T-helper 17 cell (primary cell): Measurements from ENCODE around the gene FRMD4A. TPM values are rescaled to one million over a fixed set of nuclear protein-coding genes. Genes with fewer than 3 reads are reported as not detected.

ENCODE experiments used
- ATAC-seq: fragments of 150-1000 bp; cut with Tn5 transposase; 2 replicates; pipeline ENCODE4 v1.10.0; 2021; ENCODE audit warnings: mild to moderate bottlenecking, moderate library complexity
- DNase-seq, 3 donors: peaks; one replicate each; pipeline versions ENCODE4 v3.0.0 to v3.0.0-alpha.2; 2020 to 2021
- H3K9me3 ChIP-seq: one replicate; pipeline ENCODE4 v1.7.0; 2013; ENCODE audit warnings: low read length, mild to moderate bottlenecking; ENCODE audit not compliant: control insufficient read depth, poor library complexity, severe bottlenecking
- H3K27ac Mint-ChIP-seq: one replicate; pipeline ENCODE4 v1.8.0; 2022; ENCODE audit warnings: mild to moderate bottlenecking, moderate library complexity, mixed read lengths
- H3K27me3 Mint-ChIP-seq: one replicate; pipeline ENCODE4 v1.8.0; 2022; ENCODE audit warnings: mixed read lengths
- H3K36me3 Mint-ChIP-seq: one replicate; pipeline ENCODE4 v1.8.0; 2022; ENCODE audit warnings: low read depth, mixed read lengths
- H3K4me1 Mint-ChIP-seq: one replicate; pipeline ENCODE4 v1.8.0; 2022; ENCODE audit warnings: mild to moderate bottlenecking, mixed read lengths
- H3K4me3 Mint-ChIP-seq: one replicate; pipeline ENCODE4 v1.8.0; 2022; ENCODE audit warnings: mild to moderate bottlenecking, moderate library complexity, mixed read lengths
- total RNA-seq, 4 donors: library from RNA in 2 of 4; stranded (reverse) in 2 of 4; gene quantifications; one replicate each; pipeline ENCODE4 v1.2.3 and lab custom pipeline; 2022 to 2026

Gene FRMD4A
- total RNA-seq, 2 donors from 2014 or later = 1.3 to 2.7 TPM

- no peak for DNase-seq
- Mint-ChIP-seq H3K27ac (no peak overlapping the region), H3K4me1 (peaks cover 8% of the 10 kb centered on the region), H3K4me3 (no peak overlapping the region), H3K36me3 (peaks cover 19% of the 10 kb centered on the region), H3K27me3 (no peaks in the 10 kb centered on the region)
- no peaks in the 10 kb centered on the region for H3K9me3 ChIP-seq
- no peak for ATAC-seq
Measured at GRCh38 chr10:13632884-13633440, 697.8 kb downstream of the FRMD4A start.

DNA sequence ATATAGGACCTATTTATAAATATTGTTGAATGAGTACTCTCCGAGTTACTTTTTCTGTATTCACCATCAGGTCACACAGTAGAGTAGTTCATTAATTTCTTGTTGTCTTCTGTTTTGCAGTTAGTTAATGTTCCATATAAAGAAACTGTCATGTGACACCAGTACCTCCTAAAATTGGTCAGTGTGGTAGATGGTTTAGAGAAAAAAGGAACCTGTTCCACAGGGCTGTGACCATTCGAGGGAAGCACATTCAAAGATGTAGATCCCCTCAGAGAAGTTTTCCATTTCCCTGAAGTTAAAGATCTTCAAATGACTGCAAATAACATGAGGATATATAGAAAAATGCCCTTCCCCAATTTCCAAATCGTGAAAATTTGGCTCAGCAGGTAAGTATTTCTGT is 698.3 kb downstream of the FRMD4A start:
- H3K27me3 Mint-ChIP-seq = no peaks in the 10 kb centered on the region

DNA sequence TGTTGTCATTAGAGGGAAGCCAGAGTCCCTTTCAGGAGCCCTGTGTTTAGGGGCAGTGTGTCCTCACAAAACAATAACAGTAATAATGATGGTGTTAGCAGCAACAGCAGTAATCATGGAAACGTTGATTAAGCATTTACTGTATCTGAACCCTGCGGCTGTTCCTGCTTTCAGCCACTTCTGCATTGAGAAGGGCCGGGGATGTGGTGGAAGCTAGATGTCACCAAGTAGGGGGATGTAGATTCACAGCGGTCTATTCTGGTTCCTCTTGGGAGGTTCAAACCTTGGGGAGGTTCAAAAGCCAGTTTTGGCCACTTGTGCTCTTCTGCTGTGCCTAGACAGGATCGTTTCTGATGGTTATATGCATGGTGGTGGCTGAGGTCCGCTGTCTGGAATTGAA is 699.1 kb downstream of the FRMD4A start:
- ATAC-seq (no peak), DNase-seq (no peak)
- Mint-ChIP-seq H3K4me1 (peaks cover 8% of the 10 kb centered on the region), H3K36me3 (peaks cover 19% of the 10 kb centered on the region), H3K4me3 (no peak overlapping the region), H3K27me3 (no peaks in the 10 kb centered on the region), H3K27ac (no peak overlapping the region)
- no peaks in the 10 kb centered on the region for H3K9me3 ChIP-seq

More for the DNA sequence above, 698.3 kb downstream of the FRMD4A start:
- Mint-ChIP-seq H3K4me1 (peaks cover 8% of the 10 kb centered on the region), H3K36me3 (peaks cover 19% of the 10 kb centered on the region), H3K27ac (no peak overlapping the region), H3K4me3 (no peak overlapping the region)
- DNase-seq (no peak), ATAC-seq (no peak)
- no peaks in the 10 kb centered on the region for H3K9me3 ChIP-seq

GRCh38 chr10:13630231-13630630 is 700.5 kb downstream of the FRMD4A start:
- Mint-ChIP-seq H3K4me3 (no peak overlapping the region), H3K27me3 (no peaks in the 10 kb centered on the region), H3K4me1 (peaks cover 8% of the 10 kb centered on the region), H3K36me3 (peaks cover 17% of the 10 kb centered on the region), H3K27ac (no peak overlapping the region)
- ATAC-seq (no peak), DNase-seq (no peak)
- H3K9me3 ChIP-seq = no peaks in the 10 kb centered on the region

DNA sequence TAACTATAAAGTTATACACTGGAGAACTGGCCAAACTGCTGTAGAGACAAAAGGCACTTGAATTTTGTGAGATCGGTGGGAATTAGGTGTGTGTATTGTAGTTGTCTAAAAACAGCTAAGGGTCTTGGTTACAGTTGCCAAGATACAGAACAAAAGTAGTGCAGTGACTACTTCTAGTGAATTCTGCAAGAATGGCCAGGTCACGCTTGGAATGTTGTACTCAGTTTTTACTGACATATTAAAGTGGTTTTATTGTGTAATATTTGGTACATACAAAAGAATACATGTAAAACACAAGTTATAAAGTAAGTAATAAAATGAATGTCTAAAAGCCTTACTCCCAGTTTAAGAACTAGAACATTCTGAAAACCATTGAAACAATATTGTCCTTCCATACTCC is 701.6 kb downstream of the FRMD4A start:
- no peaks in the 10 kb centered on the region for H3K9me3 ChIP-seq
- Mint-ChIP-seq H3K4me1 (peaks cover 10% of the 10 kb centered on the region), H3K27ac (peak overlapping the region; percentile 51), H3K36me3 (peaks cover 14% of the 10 kb centered on the region), H3K4me3 (no peak overlapping the region), H3K27me3 (no peaks in the 10 kb centered on the region)
- ATAC-seq = no peak
- DNase-seq = no peak

GRCh38 chr10:13628661-13629060 is 702.1 kb downstream of the FRMD4A start:
- ATAC-seq (no peak), DNase-seq (no peak)
- Mint-ChIP-seq H3K27ac (peak overlapping the region; percentile 51), H3K4me1 (peaks cover 10% of the 10 kb centered on the region), H3K4me3 (no peak overlapping the region), H3K36me3 (peaks cover 13% of the 10 kb centered on the region), H3K27me3 (no peaks in the 10 kb centered on the region)
- no peaks in the 10 kb centered on the region for H3K9me3 ChIP-seq

DNA sequence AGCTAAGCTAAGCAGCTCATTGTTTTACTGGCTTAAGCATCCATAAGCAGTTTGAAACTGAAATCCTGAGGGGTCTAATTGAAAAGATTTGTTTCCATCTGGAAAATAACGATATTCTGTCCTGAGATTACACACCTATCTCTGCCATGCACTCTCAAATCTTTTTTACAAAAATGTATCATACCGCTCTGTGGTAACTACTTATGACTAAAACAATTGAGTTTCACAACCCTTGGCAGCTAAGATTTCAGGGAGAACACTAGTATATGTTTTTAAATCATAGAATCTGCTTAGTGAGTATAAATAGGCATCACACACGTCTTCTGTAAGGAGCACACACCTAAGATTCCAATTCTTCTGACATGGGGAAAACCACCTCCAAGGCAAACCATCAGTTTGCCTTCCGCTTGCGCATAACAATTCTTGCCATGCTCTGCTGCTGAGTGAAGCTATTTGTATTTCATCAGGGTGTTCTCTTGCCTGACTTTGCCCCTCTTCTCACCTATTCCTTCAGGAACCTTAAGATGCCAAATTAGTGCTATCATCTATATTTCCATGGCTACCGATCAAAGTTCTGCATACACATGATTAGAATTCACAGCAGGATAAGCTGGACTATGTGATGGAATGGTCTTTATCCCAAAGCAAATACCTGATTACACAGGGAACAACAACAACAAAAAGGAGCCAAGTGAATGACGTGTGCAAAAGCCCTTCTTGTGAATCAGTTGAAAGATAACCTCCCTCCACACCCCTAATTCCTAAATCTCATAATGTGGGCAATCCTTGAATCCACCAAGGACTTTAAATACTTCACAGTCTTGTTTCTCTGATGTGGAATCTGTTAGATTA is 703.0 kb downstream of the FRMD4A start:
- H3K9me3 ChIP-seq = no peaks in the 10 kb centered on the region
- Mint-ChIP-seq H3K36me3 (peaks cover 11% of the 10 kb centered on the region), H3K4me1 (peaks cover 10% of the 10 kb centered on the region), H3K4me3 (no peak overlapping the region), H3K27ac (no peak overlapping the region), H3K27me3 (no peaks in the 10 kb centered on the region)
- ATAC-seq (no peak), DNase-seq (no peak)

DNA sequence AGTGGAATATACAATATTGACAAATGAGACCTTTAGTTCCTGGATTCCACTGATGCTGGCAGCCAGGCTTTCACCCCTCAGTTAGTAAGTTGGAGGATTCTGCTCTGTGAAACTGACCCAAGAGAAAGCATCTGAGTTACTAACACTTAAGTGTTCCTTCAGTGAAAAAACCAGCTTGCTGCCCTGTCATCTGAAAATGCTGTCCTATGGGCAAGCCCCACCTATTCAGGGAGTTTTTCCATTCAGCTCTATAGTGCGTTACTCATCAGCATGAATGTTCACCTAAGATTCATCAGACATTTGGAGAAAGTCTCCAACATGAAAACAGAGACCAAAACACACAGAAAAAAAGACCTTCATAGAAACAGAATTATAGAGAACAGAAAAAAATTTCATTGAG is 706.1 kb downstream of the FRMD4A start:
- H3K9me3 ChIP-seq = no peaks in the 10 kb centered on the region
- Mint-ChIP-seq H3K4me3 (no peak overlapping the region), H3K4me1 (peaks cover 7% of the 10 kb centered on the region), H3K36me3 (peaks cover 11% of the 10 kb centered on the region), H3K27ac (peak overlapping the region; percentile 29), H3K27me3 (no peaks in the 10 kb centered on the region)
- ATAC-seq (no peak), DNase-seq (no peak)

GRCh38 chr10:13621931-13622330 is 708.8 kb downstream of the FRMD4A start:
- ATAC-seq = no peak
- DNase-seq = no peak
- H3K9me3 ChIP-seq = no peaks in the 10 kb centered on the region
- Mint-ChIP-seq H3K27me3 (no peaks in the 10 kb centered on the region), H3K36me3 (peaks cover 10% of the 10 kb centered on the region), H3K4me1 (peaks cover 4% of the 10 kb centered on the region), H3K4me3 (no peak overlapping the region), H3K27ac (no peak overlapping the region)

DNA sequence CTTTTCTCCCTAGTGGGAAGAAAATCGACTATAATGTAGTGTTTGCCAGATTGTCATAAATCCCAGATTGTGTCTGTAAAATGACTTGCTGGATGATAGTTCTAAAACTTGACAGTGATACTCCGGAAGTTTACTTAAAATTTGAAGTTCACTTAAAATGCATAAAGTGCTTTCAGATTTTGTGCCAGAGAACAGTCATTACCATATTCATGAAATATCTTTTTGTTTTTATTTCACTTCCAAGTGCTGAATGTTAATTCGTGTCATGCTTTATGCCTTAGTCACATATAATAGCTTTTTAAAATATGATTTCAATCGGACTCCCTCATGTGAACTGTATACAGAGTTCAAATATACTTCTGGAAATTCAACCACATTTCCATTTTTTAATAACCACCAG is 713.6 kb downstream of the FRMD4A start:
- H3K9me3 ChIP-seq = no peaks in the 10 kb centered on the region
- no peak for DNase-seq
- H3K4me1 Mint-ChIP-seq = peaks cover 5% of the 10 kb centered on the region
- no peaks in the 10 kb centered on the region for H3K27me3 Mint-ChIP-seq
- H3K4me3 Mint-ChIP-seq = no peak overlapping the region
- no peak for ATAC-seq
- no peak overlapping the region for H3K27ac Mint-ChIP-seq
- H3K36me3 Mint-ChIP-seq = peaks cover 13% of the 10 kb centered on the region

DNA sequence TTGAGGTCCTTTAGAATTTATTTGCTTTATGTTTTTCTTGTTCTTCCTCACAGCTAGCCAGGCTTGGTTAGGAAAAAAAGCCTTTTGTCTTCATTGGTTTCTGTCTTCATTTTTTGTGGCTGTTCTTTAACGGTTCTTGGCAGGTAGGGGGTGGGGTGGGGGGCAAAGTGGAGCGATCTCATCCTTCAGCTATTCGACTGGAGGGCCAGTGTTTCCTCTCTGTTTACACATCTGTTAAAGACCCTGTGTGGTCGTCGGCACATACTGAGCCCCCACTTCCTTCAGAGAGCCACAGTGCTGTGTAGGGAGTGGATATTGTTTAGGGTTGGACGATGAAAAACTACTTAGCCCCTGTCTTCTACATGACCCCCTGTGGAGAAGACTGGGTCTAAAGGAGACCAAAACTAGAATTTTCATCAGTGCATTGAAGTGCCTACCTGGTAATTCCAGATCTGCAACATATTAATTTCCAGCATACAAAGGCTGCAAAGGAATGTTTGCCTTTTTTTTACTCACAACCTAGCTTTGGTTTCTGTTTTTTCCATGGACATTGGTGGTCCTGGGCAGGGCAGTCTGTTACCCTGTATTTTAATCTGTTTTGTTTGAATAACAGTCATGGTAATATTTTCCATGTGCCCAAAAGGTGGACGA is 714.9 kb downstream of the FRMD4A start:
- ATAC-seq (no peak), DNase-seq (no peak)
- no peaks in the 10 kb centered on the region for H3K9me3 ChIP-seq
- Mint-ChIP-seq H3K4me1 (peaks cover 5% of the 10 kb centered on the region), H3K36me3 (peaks cover 15% of the 10 kb centered on the region), H3K4me3 (no peak overlapping the region), H3K27ac (no peak overlapping the region), H3K27me3 (no peaks in the 10 kb centered on the region)

GRCh38 chr10:13614530-13615332 is 716.0 kb downstream of the FRMD4A start:
- H3K27ac Mint-ChIP-seq = no peak overlapping the region
- DNase-seq (no peak), ATAC-seq (no peak)
- no peaks in the 10 kb centered on the region for H3K27me3 Mint-ChIP-seq
- H3K4me3 Mint-ChIP-seq = no peak overlapping the region
- H3K4me1 Mint-ChIP-seq = peaks cover 5% of the 10 kb centered on the region
- no peaks in the 10 kb centered on the region for H3K9me3 ChIP-seq
- peaks cover 21% of the 10 kb centered on the region for H3K36me3 Mint-ChIP-seq

DNA sequence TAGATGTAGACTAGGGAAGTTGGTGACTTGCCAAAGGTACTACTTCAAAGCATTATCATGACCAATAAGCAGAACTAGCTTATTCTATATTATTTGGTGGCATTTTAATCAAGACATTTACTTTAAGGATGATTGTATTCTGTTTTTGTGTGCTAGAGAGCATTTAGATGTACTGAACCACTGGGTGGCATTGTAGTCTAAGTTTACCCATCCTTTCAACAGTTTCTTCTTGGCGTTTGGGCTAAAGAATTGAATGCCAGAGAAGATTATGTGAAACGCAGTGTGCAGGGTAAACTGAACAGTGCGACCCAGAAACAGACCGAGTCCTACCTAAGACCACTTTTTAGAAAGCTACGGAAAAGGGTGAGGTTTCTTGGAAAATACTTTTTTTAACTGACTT is 717.2 kb downstream of the FRMD4A start:
- no peaks in the 10 kb centered on the region for H3K9me3 ChIP-seq
- H3K27ac Mint-ChIP-seq = no peak overlapping the region

More for the DNA sequence above, 717.2 kb downstream of the FRMD4A start:
- Mint-ChIP-seq H3K36me3 (peaks cover 23% of the 10 kb centered on the region), H3K4me1 (peaks cover 5% of the 10 kb centered on the region), H3K4me3 (no peak overlapping the region), H3K27me3 (no peaks in the 10 kb centered on the region)
- ATAC-seq (no peak), DNase-seq (no peak)
